Measurements from ENCODE around the gene RIOX2. TPM values are rescaled to one million over a fixed set of nuclear protein-coding genes. Genes with fewer than 3 reads are reported as not detected.

The RIOX2 gene
- total RNA-seq, 1 experiment from 2014 or later, result 23.6 TPM

DNA sequence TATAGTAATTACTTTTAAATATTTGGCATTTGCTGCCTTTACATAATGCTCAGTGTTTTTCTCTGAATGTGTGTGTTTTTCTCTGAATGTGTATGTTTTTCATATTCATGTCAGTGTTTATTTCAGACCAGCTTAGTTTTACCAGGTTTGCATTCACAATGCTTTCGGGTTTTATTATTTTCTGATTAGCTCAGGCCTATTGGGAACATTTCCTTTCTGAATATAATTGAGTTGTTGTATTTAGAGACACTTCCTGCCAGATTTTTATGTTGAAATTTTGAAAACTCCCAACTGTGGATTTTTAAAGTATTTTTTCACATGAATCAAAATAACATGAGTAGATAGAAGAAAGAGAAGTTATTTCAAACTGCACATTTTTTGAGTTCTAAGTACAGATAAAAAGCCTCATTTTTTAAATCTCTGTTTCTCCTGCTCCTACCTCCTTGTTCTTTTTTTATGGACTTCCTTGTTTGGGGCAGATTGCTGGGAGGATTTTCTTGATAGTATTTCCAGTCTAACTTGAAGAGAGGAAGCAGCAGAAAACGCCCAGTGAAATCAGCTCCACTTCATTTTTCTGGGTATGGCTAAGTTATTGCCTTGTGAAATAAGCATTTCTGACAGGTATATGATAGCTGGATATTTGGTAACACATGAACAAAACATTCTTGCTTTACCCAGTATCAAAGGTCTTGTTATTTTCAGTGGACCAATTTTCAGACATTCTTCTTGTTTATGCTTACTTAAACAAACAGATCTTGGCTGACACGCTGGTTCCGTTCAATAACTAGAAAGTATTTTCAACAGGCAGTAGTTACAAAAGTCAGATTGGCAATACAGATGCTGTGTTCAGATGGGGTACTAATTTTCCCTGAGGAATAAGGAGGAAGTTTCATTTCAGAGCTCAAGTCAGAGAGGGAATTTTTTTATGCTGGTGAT is 70.7 kb downstream of the RIOX2 start:
- no peaks in the 10 kb centered on the region for H3K4me1 ChIP-seq (replicated peaks)
- no peaks in the 10 kb centered on the region for H3K27me3 ChIP-seq (replicated peaks)
- no peaks in the 10 kb centered on the region for H3K9me3 ChIP-seq (replicated peaks)
- no peak overlapping the region for H3K4me3 ChIP-seq
- DNase-seq (ENCODE audit: low read depth in 1 of 2, low spot score in 2 of 2), result no peak
- H3K36me3 ChIP-seq, result peaks cover 12% of the 10 kb centered on the region
- no peak overlapping the region for H3K27ac ChIP-seq

DNA sequence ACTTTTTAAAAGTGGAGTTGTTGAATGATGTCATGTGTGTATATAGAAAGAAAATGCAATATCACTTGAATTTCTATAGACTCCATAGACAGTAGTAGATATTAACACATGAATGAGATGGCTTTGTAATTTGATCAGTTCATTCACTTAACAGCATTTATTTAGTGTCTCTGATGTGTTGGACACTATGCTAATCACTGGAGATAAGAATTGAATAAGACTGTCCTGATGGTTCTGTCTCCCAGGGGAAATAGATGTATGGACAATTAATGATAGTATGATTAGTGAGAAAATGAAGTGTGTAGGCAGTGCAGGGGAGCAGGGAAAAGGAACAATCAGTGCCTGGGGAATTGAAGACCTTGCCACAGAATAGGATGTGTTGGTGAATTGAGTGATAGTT is 72.9 kb downstream of the RIOX2 start:
- no peak overlapping the region for H3K27ac ChIP-seq
- no peaks in the 10 kb centered on the region for H3K9me3 ChIP-seq (replicated peaks)
- no peaks in the 10 kb centered on the region for H3K27me3 ChIP-seq (replicated peaks)
- H3K36me3 ChIP-seq, result peaks cover 12% of the 10 kb centered on the region
- no peak overlapping the region for H3K4me3 ChIP-seq
- H3K4me1 ChIP-seq (replicated peaks), result no peaks in the 10 kb centered on the region
- no peak for DNase-seq (ENCODE audit: low read depth in 1 of 2, low spot score in 2 of 2)

DNA sequence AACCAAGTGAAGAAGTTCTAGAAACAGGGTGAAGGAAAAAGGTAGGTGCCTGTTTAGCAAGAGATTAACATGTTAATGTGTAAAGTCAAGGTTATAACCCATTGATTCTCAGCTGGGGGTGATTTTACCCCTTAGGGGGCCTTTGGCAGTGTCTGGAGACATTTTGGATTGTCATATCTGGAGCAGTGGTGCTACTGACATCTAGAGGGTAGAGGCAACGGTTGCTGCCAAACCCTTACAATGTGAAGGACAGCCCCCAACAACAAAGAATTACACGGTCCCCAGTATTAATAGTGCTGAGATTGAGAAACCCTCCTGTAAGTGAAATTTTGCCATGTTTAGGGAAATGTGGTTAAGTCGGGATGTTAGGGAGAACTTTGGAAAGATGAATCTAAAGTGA is 75.7 kb downstream of the RIOX2 start:
- Histone ChIP-seq H3K9me3 (replicated peaks) (no peaks in the 10 kb centered on the region), H3K4me1 (replicated peaks) (no peaks in the 10 kb centered on the region), H3K27ac (no peak overlapping the region), H3K36me3 (peaks cover 12% of the 10 kb centered on the region), H3K27me3 (replicated peaks) (no peaks in the 10 kb centered on the region), H3K4me3 (no peak overlapping the region)
- no peak for DNase-seq (ENCODE audit: low read depth in 1 of 2, low spot score in 2 of 2)

DNA sequence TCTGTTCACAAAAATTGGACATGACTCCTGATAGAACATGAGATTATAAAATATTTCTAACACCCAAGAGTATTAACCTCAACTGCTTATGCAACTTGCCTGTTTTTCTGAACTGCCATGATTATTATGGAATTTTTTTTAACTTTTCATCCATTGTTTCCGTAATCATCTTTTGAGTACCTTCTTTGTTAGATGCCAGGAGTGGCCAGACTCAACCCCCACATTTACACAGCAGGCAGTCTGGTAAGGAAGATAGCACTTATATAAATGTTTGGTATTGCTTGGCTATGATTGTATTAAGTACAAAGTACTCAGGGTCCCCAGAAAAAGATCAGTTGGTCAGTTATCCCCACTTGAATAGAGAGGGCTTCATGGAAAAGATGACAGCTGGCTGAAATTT is 76.1 kb downstream of the RIOX2 start:
- Histone ChIP-seq H3K4me1 (replicated peaks) (no peaks in the 10 kb centered on the region), H3K27ac (no peak overlapping the region), H3K27me3 (replicated peaks) (no peaks in the 10 kb centered on the region), H3K9me3 (replicated peaks) (no peaks in the 10 kb centered on the region), H3K4me3 (no peak overlapping the region), H3K36me3 (peaks cover 11% of the 10 kb centered on the region)
- no peak for DNase-seq (ENCODE audit: low read depth in 1 of 2, low spot score in 2 of 2)

DNA sequence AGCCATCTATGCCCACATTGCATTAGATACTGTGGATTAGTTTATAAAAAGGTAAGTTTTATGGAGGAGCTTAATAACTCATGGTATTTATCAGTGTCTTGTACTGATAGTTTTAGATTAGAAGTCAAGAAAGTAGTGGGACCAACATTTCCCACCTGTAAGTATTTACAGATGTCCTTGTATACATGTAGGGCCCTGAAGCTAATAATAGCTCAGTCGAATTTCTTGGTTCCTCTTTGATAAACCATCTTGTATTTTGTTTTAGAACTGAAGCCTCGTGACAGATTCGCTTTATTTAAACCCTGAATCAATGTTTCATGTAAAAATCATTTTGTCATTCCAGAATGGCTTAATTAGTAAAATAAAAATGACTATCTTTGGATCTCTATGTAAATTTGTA is 77.0 kb downstream of the RIOX2 start:
- DNase-seq (ENCODE audit: low read depth in 1 of 2, low spot score in 2 of 2), result no peak
- Histone ChIP-seq H3K27me3 (replicated peaks) (no peaks in the 10 kb centered on the region), H3K4me1 (replicated peaks) (no peaks in the 10 kb centered on the region), H3K9me3 (replicated peaks) (no peaks in the 10 kb centered on the region), H3K27ac (no peak overlapping the region), H3K4me3 (no peak overlapping the region), H3K36me3 (peaks cover 3% of the 10 kb centered on the region; the same call in 1 of the 2 replicates)

DNA sequence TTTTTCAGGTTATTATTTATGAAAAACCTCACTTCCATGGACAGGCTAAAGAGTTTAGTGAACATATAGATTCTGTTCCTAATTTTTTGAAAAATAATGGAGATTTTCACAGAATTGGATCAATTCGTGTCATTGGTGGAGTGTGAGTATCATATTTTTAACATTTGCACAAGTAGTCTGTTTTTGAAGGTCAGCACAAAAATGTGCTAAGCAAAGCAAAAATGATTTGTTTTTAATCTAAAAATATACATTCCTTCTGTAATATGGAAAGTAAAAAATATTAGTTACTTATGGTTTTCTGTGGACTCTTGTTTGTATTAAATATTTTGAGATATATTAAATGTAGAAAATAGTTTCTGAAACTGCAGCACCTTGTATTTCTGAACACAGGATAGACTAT is 79.4 kb downstream of the RIOX2 start:
- no peaks in the 10 kb centered on the region for H3K27me3 ChIP-seq (replicated peaks)
- peaks cover 11% of the 10 kb centered on the region for H3K36me3 ChIP-seq
- no peaks in the 10 kb centered on the region for H3K9me3 ChIP-seq (replicated peaks)
- H3K27ac ChIP-seq, result no peak overlapping the region
- H3K4me1 ChIP-seq (replicated peaks), result no peaks in the 10 kb centered on the region
- no peak overlapping the region for H3K4me3 ChIP-seq
- DNase-seq (ENCODE audit: low read depth in 1 of 2, low spot score in 2 of 2), result no peak

Other genes with a start within 250 kb of the RIOX2 start
- gene ARL6, start 207.7 kb downstream of the RIOX2 start, total RNA-seq (2014; rRNA removed; shearing (Covaris generic)), result 1.5 and 7.2 TPM in 2 replicates
- 12.1 and 12.7 TPM in 2 replicates for gene CRYBG3, start 150.4 kb downstream of the RIOX2 start, total RNA-seq (2014; rRNA removed; shearing (Covaris generic))
- not detected in 2 replicates for gene GABRR3, start 62.9 kb upstream of the RIOX2 start, total RNA-seq (2014; rRNA removed; shearing (Covaris generic))
- not detected in 2 replicates for gene OR5AC2, start 114.7 kb upstream of the RIOX2 start, total RNA-seq (2014; rRNA removed; shearing (Covaris generic))
- gene OR5H1, start 158.3 kb upstream of the RIOX2 start, total RNA-seq (2014; rRNA removed; shearing (Covaris generic)), result not detected in 2 replicates
- gene OR5H14, start 175.0 kb upstream of the RIOX2 start, total RNA-seq (2014; rRNA removed; shearing (Covaris generic)), result not detected in 2 replicates
- gene OR5H15, start 194.3 kb upstream of the RIOX2 start, total RNA-seq (2014; rRNA removed; shearing (Covaris generic)), result not detected in 2 replicates

Data from SJSA1 (cell line).